ENCODE data around the gene OAT. TPM values are rescaled to one million over a fixed set of nuclear protein-coding genes. Genes with fewer than 3 reads are reported as not detected.

OAT gene
- total RNA-seq, 1 donor from 2014 or later = 56.7 TPM

DNA sequence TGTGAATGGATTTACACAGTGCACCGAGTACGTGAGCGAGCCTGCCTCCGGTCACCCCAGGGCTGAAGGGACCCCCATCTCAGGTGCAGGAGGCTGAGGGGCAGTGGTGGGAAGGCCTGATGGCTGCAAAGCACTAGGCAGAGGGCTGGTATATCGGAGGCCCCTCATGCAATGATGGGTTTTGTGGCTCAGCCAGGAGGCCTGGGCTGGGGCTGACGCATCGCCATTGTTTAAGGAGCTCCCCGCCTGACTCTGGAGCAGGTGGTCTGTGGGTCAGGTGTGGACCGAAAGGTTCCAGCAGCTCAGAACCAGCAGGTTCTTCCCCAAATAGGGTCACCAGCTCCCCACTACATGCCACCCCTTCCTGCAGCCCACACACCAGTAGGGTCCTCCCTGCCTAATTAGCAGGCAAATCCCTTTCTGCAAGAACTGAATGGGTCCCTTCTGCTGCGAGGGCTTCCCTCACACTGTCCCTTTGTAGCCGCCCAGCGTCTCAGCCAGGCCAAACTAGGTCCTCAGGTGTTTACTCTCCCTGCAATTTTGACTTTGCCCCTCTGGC lies 33.0 kb downstream of the OAT start:
- Mint-ChIP-seq H3K27ac (peak overlapping the region; percentile 37), H3K4me1 (peaks cover 4% of the 10 kb centered on the region), H3K36me3 (no peaks in the 10 kb centered on the region), H3K27me3 (ENCODE audit: insufficient read depth, low read depth) (peaks cover 4% of the 10 kb centered on the region), H3K4me3 (no peak overlapping the region), H3K9me3 (no peaks in the 10 kb centered on the region)
- Histone ChIP-seq H3K4me3 (no peak overlapping the region), H3K27ac (no peak overlapping the region), H3K4me1 (peaks cover 10% of the 10 kb centered on the region), H2AFZ (replicated peaks) (peak overlapping the region; percentile 26), H3K79me2 (ENCODE audit: low read depth) (no peaks in the 10 kb centered on the region), H3F3A (ENCODE audit: low read depth) (no peaks in the 10 kb centered on the region), H3K27me3 (peaks cover 16% of the 10 kb centered on the region), H3K36me3 (no peaks in the 10 kb centered on the region), H3K9me3 (ENCODE audit: low read depth) (no peaks in the 10 kb centered on the region), H4K20me1 (ENCODE audit: low read depth) (no peaks in the 10 kb centered on the region), H3K9ac (no peak overlapping the region), H3K4me2 (peak overlapping the region; percentile 13)
- TF ChIP-seq EZH2phosphoT487 (IDR thresholded peaks at IDR 0.05) (no peak), CTCF (IDR thresholded peaks at IDR 0.05) (no peak), EZH2 (IDR thresholded peaks at IDR 0.05) (no peak)
- DNase-seq (ENCODE audit: low spot score) = peak; percentile 53

DNA sequence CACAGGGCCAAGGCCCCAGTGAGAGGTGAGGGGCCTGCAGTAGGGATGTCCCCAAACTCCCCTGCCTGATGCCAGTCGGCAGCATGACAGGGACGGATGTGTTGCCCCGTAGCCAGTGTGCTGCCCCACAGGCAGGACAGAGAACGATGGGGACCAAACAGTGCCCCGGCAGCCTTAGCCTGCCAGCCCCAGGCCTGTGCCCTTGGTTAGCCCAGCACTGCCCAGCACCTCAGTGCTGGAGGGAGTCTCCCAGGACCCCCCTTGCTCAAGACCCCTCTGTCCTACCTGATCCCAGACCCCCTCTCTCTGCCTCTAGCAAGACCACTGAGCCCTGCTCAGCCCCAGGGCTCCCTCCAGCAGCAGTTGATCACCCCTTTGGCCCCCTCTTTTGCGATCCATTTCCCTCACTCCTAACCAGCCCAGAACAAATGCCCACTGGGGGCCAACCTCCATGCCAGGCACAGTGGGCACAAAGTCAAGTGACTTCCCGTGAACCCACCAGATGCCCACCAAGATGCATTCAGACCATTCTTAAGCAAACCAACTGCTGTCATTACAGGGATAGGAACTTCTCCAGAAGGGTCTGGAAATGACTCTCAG lies 34.0 kb downstream of the OAT start:
- H3K79me2 ChIP-seq (ENCODE audit: low read depth) = no peaks in the 10 kb centered on the region
- no peaks in the 10 kb centered on the region for H3K36me3 ChIP-seq
- Mint-ChIP-seq H3K36me3 (no peaks in the 10 kb centered on the region), H3K4me1 (peaks cover under 1% of the 10 kb centered on the region), H3K27me3 (ENCODE audit: insufficient read depth, low read depth) (peaks cover 6% of the 10 kb centered on the region), H3K4me3 (no peak overlapping the region), H3K27ac (no peak overlapping the region), H3K9me3 (no peaks in the 10 kb centered on the region)
- no peaks in the 10 kb centered on the region for H3K9me3 ChIP-seq (ENCODE audit: low read depth)
- H3K9ac ChIP-seq = no peak overlapping the region
- H3K4me3 ChIP-seq = no peak overlapping the region
- no peak for DNase-seq (ENCODE audit: low spot score)
- H2AFZ ChIP-seq (replicated peaks) = no peak overlapping the region
- TF ChIP-seq EZH2phosphoT487 (IDR thresholded peaks at IDR 0.05) (no peak), EZH2 (IDR thresholded peaks at IDR 0.05) (no peak), CTCF (IDR thresholded peaks at IDR 0.05) (no peak)
- no peak overlapping the region for H3K4me2 ChIP-seq
- no peaks in the 10 kb centered on the region for H4K20me1 ChIP-seq (ENCODE audit: low read depth)
- H3K27ac ChIP-seq = no peak overlapping the region
- peaks cover 10% of the 10 kb centered on the region for H3K4me1 ChIP-seq
- no peaks in the 10 kb centered on the region for H3F3A ChIP-seq (ENCODE audit: low read depth)
- peaks cover 16% of the 10 kb centered on the region for H3K27me3 ChIP-seq

- H3K9me3 ChIP-seq (ENCODE audit: low read depth) = no peaks in the 10 kb centered on the region
- no peak for DNase-seq (ENCODE audit: low spot score)
- H3K27me3 ChIP-seq = peaks cover 16% of the 10 kb centered on the region
- no peaks in the 10 kb centered on the region for H3K79me2 ChIP-seq (ENCODE audit: low read depth)
- no peak overlapping the region for H2AFZ ChIP-seq (replicated peaks)
- H3K27ac Mint-ChIP-seq = peak overlapping the region; percentile 78
- H3K4me2 ChIP-seq = no peak overlapping the region
- H3K9ac ChIP-seq = no peak overlapping the region
- H3K9me3 Mint-ChIP-seq = no peaks in the 10 kb centered on the region
- no peaks in the 10 kb centered on the region for H3K36me3 ChIP-seq
- no peaks in the 10 kb centered on the region for H3F3A ChIP-seq (ENCODE audit: low read depth)
- H3K4me3 Mint-ChIP-seq = no peak overlapping the region
- H3K4me1 ChIP-seq = peaks cover 14% of the 10 kb centered on the region
- H3K27me3 Mint-ChIP-seq (ENCODE audit: insufficient read depth, low read depth) = peaks cover 6% of the 10 kb centered on the region
- H3K27ac ChIP-seq = no peak overlapping the region
- no peaks in the 10 kb centered on the region for H4K20me1 ChIP-seq (ENCODE audit: low read depth)
- TF ChIP-seq CTCF (IDR thresholded peaks at IDR 0.05) (peak; percentile 8), EZH2 (IDR thresholded peaks at IDR 0.05) (no peak), EZH2phosphoT487 (IDR thresholded peaks at IDR 0.05) (no peak)
- no peaks in the 10 kb centered on the region for H3K36me3 Mint-ChIP-seq
- H3K4me1 Mint-ChIP-seq = no peaks in the 10 kb centered on the region
- H3K4me3 ChIP-seq = no peak overlapping the region
Observed at GRCh38 chr10:124384172-124384571, 34.6 kb downstream of the OAT start.
